ENCODE data around the gene HTR4.

DNA sequence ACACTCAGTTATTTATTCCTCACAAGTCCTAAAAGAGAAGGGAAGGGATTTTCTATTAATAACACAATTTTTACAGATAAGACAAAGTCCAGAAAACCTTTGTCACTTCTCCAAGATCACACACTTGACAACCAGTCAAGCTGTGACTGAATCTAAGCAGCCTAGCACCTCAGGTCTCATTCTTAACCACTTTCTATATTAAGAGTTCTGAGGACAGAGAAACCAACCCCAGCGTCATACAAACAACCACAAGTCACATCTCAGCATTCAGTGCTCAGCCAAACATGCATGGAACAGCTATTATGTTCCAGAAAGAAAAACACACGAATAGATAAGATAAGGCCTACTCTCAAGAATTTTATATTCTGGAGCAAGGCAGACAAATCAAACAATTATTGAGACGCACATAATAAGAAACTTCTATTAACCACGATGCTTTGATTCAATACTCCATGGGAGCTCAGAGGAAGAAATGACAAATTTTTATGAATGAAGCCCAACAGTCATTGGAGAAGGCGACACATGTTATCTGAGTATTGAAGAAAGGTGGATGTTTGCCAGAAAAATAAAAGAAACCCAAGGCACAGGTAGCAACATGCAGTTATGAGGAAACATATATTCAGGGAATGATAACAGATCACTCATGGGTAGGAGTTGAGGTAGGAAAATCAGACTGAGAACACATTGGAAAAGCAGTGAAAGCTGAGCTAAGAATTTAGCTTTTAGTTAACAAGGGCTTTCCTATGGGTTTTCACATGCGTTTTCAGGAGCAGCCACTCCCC is 113.1 kb downstream of the HTR4 start:
- TF ChIP-seq SP1 (IDR thresholded peaks at IDR 0.05) (no peak), FOXM1 (IDR thresholded peaks at IDR 0.05; ENCODE audit: borderline replicate concordance) (no peak), BHLHE40 (IDR thresholded peaks at IDR 0.05; ENCODE audit: borderline replicate concordance) (no peak)

All from HEK293T (cell line).